Heart right ventricle (tissue), 16 donors: ENCODE measurements around the gene PDSS2. TPM values are rescaled to one million over a fixed set of nuclear protein-coding genes. Genes with fewer than 3 reads are reported as not detected.

Experiments
- ATAC-seq, 8 donors: fragments of 200-7000 bp; cut with Tn5 transposase; one replicate each; pipeline ENCODE4 v1.9.1; 2020; ENCODE audit warnings: mild to moderate bottlenecking in 8 of 8, moderate library complexity in 8 of 8, moderate number of reproducible peaks in 1 of 8
- DNase-seq, 2 donors: peaks; one replicate each; pipeline ENCODE4 v3.0.0-alpha.2; 2020
- H3K27ac ChIP-seq, 10 donors: fragments of 200-600 bp; sonication (generic) in 2 of 10; one replicate each; pipeline versions ENCODE4 v1.5.0 to v1.8.0; 2020 to 2022; ENCODE audit warnings: mild to moderate bottlenecking in 3 of 10
- H3K27me3 ChIP-seq, 7 donors: fragments of 200-600 bp; one replicate each; pipeline ENCODE4 v1.8.0; 2021 to 2022; ENCODE audit warnings: mild to moderate bottlenecking in 2 of 7
- H3K36me3 ChIP-seq, 9 donors: fragments of 200-600 bp; sonication (generic) in 1 of 9; one replicate each; pipeline versions ENCODE4 v1.5.0 to v1.8.0; 2020 to 2022; ENCODE audit warnings: mild to moderate bottlenecking in 2 of 9
- H3K4me1 ChIP-seq, 9 donors: fragments of 200-600 bp; sonication (generic) in 1 of 9; one replicate each; pipeline versions ENCODE4 v1.5.0 to v1.8.0; 2020 to 2022; ENCODE audit warnings: mild to moderate bottlenecking in 4 of 9
- H3K4me3 ChIP-seq, 10 donors: fragments of 200-600 bp; sonication (generic) in 2 of 10; one replicate each; pipeline versions ENCODE4 v1.5.0 to v1.8.0; 2020 to 2022; ENCODE audit warnings: mild to moderate bottlenecking in 7 of 10, moderate library complexity in 2 of 10
- H3K9me3 ChIP-seq, 11 donors: fragments of 200-600 bp in 10 of 11; sonication (generic) in 2 of 11; one replicate each; pipeline versions ENCODE4 v1.5.0 to v1.8.0; 2013 to 2022; ENCODE audit warnings: mild to moderate bottlenecking in 2 of 11, control low read depth in 1 of 11, moderate library complexity in 1 of 11
- CTCF ChIP-seq, 9 donors: fragments of 200-600 bp; sonication (generic) in 2 of 9; IDR thresholded peaks; one replicate each; pipeline versions ENCODE4 v1.5.0 to v1.8.0; 2021 to 2022; ENCODE audit warnings: antibody characterized with exemption in 9 of 9, mild to moderate bottlenecking in 5 of 9, moderate library complexity in 1 of 9
- WGBS, 2 donors: extraction: QIAGEN DNeasy Blood & Tissue Kit; methylation state at CpG; one replicate each; pipeline ENCODE4 v1.1.7; 2013; ENCODE audit warnings: inconsistent platforms in 1 of 2; 5-methylcytosine and 5-hydroxymethylcytosine counted together
- intact Hi-C, 10 donors: fragments of 100-400 bp; cut with DNase I; formaldehyde crosslinking; loops; one replicate each; pipeline versions ENCODE4 v1.11.1 to v1.14.2; 2022
- polyA plus RNA-seq, 2 donors: library from polyadenylated mRNA; stranded (reverse); fragments of 200-250 nt; gene quantifications; one replicate each; pipeline ENCODE4 v1.2.3, GENCODE V29; 2013
- total RNA-seq, 10 donors: library from RNA; stranded (reverse); fragmentation: NEBNext Ultra II Directional in 3 of 10; extraction: Animal tissue kit (Norgen Biotek cat#: 25700) in 3 of 10; gene quantifications; one replicate each; pipeline versions ENCODE4 v1.2.1 to v1.2.4, GENCODE V29; 2021 to 2023
- donor health status: Arrhythmogenic right ventricular cardiomyopathy.
- donor health status: ischemic (EF 13 %, LVEDD 7.1; RV severe dilation, severe dysfunction).
- donor health status: healthy with polysubstance abuse.
- donor health status: DM: no; HTN: yes; CAD: no.
- donor health status: DM: no; HTN: no; CAD: no.
- donor health status: ischemic (EF 25% LVEDD 6.9; RV normal size, moderate dysfunction).
- donor health status: ischemic (EF 25% LVEDD 5.7; RV mildly dilated, moderate dysfunction).
- donor health status: healthy.
- donor health status: DM: yes; HTN: yes; CAD: no.
- donor health status: Ischemic cardiomyopathy.
- donor health status: ischemic (EF 35%, LVEDD 5.7; RV mildly dilated, moderate dysfunction).
- donor health status: nonischemic (EF 11% LVEDD 7.7; RV severe dilation, severe dysfunction).
- donor health status: DM: yes; HTN: yes; CAD: no.
- donor health status: PGD.
- donor health status: ischemic (EF 29% LVEDD 5.4; RV normal size, mild dysfunction).
- donor health status: nonischemic (EF 23%, LVEDD 6.1; RV moderate dilation, normal function).

PDSS2 gene
- total and polyA plus RNA-seq, 12 donors: 5.5 to 22.2 (median 18.0) TPM

GRCh38 chr6:107266563-107266962, 192.8 kb downstream of the PDSS2 start:
- H3K4me1 ChIP-seq: no peaks in the 10 kb centered on the region
- TF ChIP-seq CTCF (IDR thresholded peaks at IDR 0.05): no peak

GRCh38 chr6:107264357-107264840, 195.0 kb downstream of the PDSS2 start:
- no peak for TF ChIP-seq CTCF (IDR thresholded peaks at IDR 0.05)
- ATAC-seq (no peak), DNase-seq (no peak)
- H3K27ac ChIP-seq: no peak overlapping the region
- H3K4me1 ChIP-seq: no peaks in the 10 kb centered on the region
- intact Hi-C loops: no loop called here
- no peaks in the 10 kb centered on the region for H3K36me3 ChIP-seq
- 56 to 61% methylated on average over 3 of the region's 3 CpGs for WGBS, 2 donors
- no peaks in the 10 kb centered on the region for H3K9me3 ChIP-seq
- H3K4me3 ChIP-seq: no peak overlapping the region
- no peaks in the 10 kb centered on the region for H3K27me3 ChIP-seq

More at GRCh38 chr6:107266563-107266962, 192.8 kb downstream of the PDSS2 start:
- Histone ChIP-seq H3K4me3 (no peak overlapping the region), H3K27me3 (no peaks in the 10 kb centered on the region), H3K36me3 (peaks cover 0 to 11% (median 0%) of the 10 kb centered on the region in 9 donors), H3K27ac (no peak overlapping the region), H3K9me3 (no peaks in the 10 kb centered on the region)
- intact Hi-C loops: no loop called here
- DNase-seq: no peak
- no peak for ATAC-seq

GRCh38 chr6:107259951-107260350, 199.4 kb downstream of the PDSS2 start:
- Histone ChIP-seq H3K36me3 (no peaks in the 10 kb centered on the region), H3K4me1 (no peaks in the 10 kb centered on the region), H3K4me3 (no peak overlapping the region), H3K9me3 (no peaks in the 10 kb centered on the region), H3K27ac (no peak overlapping the region), H3K27me3 (no peaks in the 10 kb centered on the region)
- DNase-seq (no peak), ATAC-seq (no peak)
- intact Hi-C loops: no loop called here
- no peak for TF ChIP-seq CTCF (IDR thresholded peaks at IDR 0.05)

- Histone ChIP-seq H3K36me3 (no peaks in the 10 kb centered on the region), H3K4me3 (no peak overlapping the region), H3K9me3 (no peaks in the 10 kb centered on the region), H3K27ac (no peak overlapping the region), H3K27me3 (no peaks in the 10 kb centered on the region), H3K4me1 (no peaks in the 10 kb centered on the region)
- TF ChIP-seq CTCF (IDR thresholded peaks at IDR 0.05): no peak
- intact Hi-C loops: no loop called here
- DNase-seq: no peak
- no peak for ATAC-seq
Measured at GRCh38 chr6:107248147-107248546, 211.2 kb downstream of the PDSS2 start.
